CD4-positive, alpha-beta memory T cell (primary cell): Measurements from ENCODE around the gene GPR107. TPM values are rescaled to one million over a fixed set of nuclear protein-coding genes. Genes with fewer than 3 reads are reported as not detected.

Source experiments
- CTCF ChIA-PET: fragments of 350-600 bp; sonication (Branson Sonifier 250); formaldehyde crosslinking; loops from one replicate; lab custom pipeline; 2021; ENCODE audit warnings: inconsistent platforms; ENCODE audit not compliant: partially characterized antibody; lab: Charles Lee
- POLR2A ChIA-PET: fragments of 350-600 bp; sonication (Branson Sonifier 250); formaldehyde crosslinking; loops from one replicate; lab custom pipeline; 2021; ENCODE audit not compliant: partially characterized antibody; lab: Charles Lee
- DNase-seq, 5 donors: peaks; one replicate each; pipeline versions ENCODE4 v3.0.0 to v3.0.0-alpha.2; 2020 to 2022; ENCODE audit warnings: mixed read lengths in 1 of 5
- H3K27ac ChIP-seq: one replicate; pipeline ENCODE4 v1.7.0; 2013; ENCODE audit warnings: low read depth, low read length
- H3K27me3 ChIP-seq: 2 replicates; pipeline ENCODE4 v1.7.0; 2013; ENCODE audit warnings: mild to moderate bottlenecking, low read length, moderate library complexity; ENCODE audit not compliant: insufficient read depth
- H3K36me3 ChIP-seq: 2 replicates; pipeline ENCODE4 v1.7.0; 2013; ENCODE audit warnings: mild to moderate bottlenecking, low read length, moderate library complexity; ENCODE audit not compliant: insufficient read depth
- H3K4me1 ChIP-seq: 2 replicates; pipeline ENCODE4 v1.7.0; 2013; ENCODE audit warnings: mild to moderate bottlenecking, low read length, moderate library complexity; ENCODE audit not compliant: insufficient read depth
- H3K4me3 ChIP-seq, 2 donors: one replicate each; pipeline ENCODE4 v1.7.0; 2013; ENCODE audit warnings: low read length in 2 of 2, mild to moderate bottlenecking in 1 of 2
- H3K9me3 ChIP-seq, 2 donors: one replicate each; pipeline ENCODE4 v1.7.0; 2013; ENCODE audit warnings: low read length in 2 of 2, control low read depth in 1 of 2; ENCODE audit not compliant: control insufficient read depth in 1 of 2
- H3K27ac Mint-ChIP-seq, 7 donors: one replicate each; pipeline ENCODE4 v1.8.0; 2020 to 2021; ENCODE audit warnings: mixed read lengths in 7 of 7, mild to moderate bottlenecking in 6 of 7, inconsistent platforms in 3 of 7, moderate library complexity in 3 of 7
- H3K27me3 Mint-ChIP-seq, 2 donors: one replicate each; pipeline ENCODE4 v1.8.0; 2020 to 2021; ENCODE audit warnings: mixed read lengths in 2 of 2
- H3K36me3 Mint-ChIP-seq, 2 donors: one replicate each; pipeline ENCODE4 v1.8.0; 2020 to 2021; ENCODE audit warnings: mixed read lengths in 2 of 2, inconsistent platforms in 1 of 2, mild to moderate bottlenecking in 1 of 2
- H3K4me1 Mint-ChIP-seq, 4 donors: one replicate each; pipeline ENCODE4 v1.8.0; 2020 to 2021; ENCODE audit warnings: mixed read lengths in 4 of 4, mild to moderate bottlenecking in 1 of 4
- H3K4me3 Mint-ChIP-seq, 8 donors: one replicate each; pipeline ENCODE4 v1.8.0; 2020 to 2021; ENCODE audit warnings: mixed read lengths in 8 of 8, mild to moderate bottlenecking in 7 of 8, moderate library complexity in 6 of 8, inconsistent platforms in 3 of 8
- H3K9me3 Mint-ChIP-seq, 8 donors: one replicate each; pipeline ENCODE4 v1.8.0; 2020 to 2021; ENCODE audit warnings: mixed read lengths in 8 of 8, mild to moderate bottlenecking in 5 of 8, inconsistent platforms in 3 of 8, moderate library complexity in 1 of 8
- intact Hi-C: fragments of 100-400 bp; cut with micrococcal nuclease; formaldehyde crosslinking; loops from one replicate; pipeline ENCODE4 v1.15.1; 2023
- polyA plus RNA-seq, 2 donors: library from polyadenylated mRNA; unstranded; fragments of 300-500 nt; fragmentation: Illumina TruSeq; gene quantifications; one replicate each; pipeline ENCODE4 v1.2.3, GENCODE V29; 2021
- total RNA-seq, 2 experiments: library from RNA; stranded (reverse); gene quantifications; one replicate each; pipeline ENCODE4 v1.2.3, GENCODE V29; 2021

GPR107 gene
- total and polyA plus RNA-seq, 4 experiments from 2014 or later = 2.2 to 24.4 (median 13.6) TPM

- intact Hi-C loops = no loop called here
- CTCF ChIA-PET = interaction anchor here (1.0 kb wide), 1 partner anchor 11 kb away, joined by 3 read pairs; no protein-coding TSS in a partner anchor
- Mint-ChIP-seq H3K4me3 (no peak overlapping the region), H3K4me1 (peaks cover 5 to 13% (median 12%) of the 10 kb centered on the region in 4 donors), H3K27ac (peak overlapping the region in 2 of 7 donors; percentile 13 to 70), H3K36me3 (peaks cover 34 to 52% of the 10 kb centered on the region in 2 donors), H3K27me3 (no peaks in the 10 kb centered on the region), H3K9me3 (no peaks in the 10 kb centered on the region)
- DNase-seq = no peak
- H3K4me1 ChIP-seq = no peaks in the 10 kb centered on the region
- POLR2A ChIA-PET = no interaction called here
- H3K36me3 ChIP-seq = peaks cover 35% of the 10 kb centered on the region
- H3K9me3 ChIP-seq = no peaks in the 10 kb centered on the region
- no peak overlapping the region for H3K27ac ChIP-seq
- H3K4me3 ChIP-seq = no peak overlapping the region
- H3K27me3 ChIP-seq = no peaks in the 10 kb centered on the region
Observed at GRCh38 chr9:130078547-130078946, 24.8 kb downstream of the GPR107 start.

- intact Hi-C loops = no loop called here
Observed at GRCh38 chr9:130084337-130084736, 30.6 kb downstream of the GPR107 start.

GRCh38 chr9:130088051-130088450 is 34.3 kb downstream of the GPR107 start:
- Histone ChIP-seq H3K9me3 (no peaks in the 10 kb centered on the region), H3K27ac (no peak overlapping the region), H3K4me3 (no peak overlapping the region), H3K4me1 (no peaks in the 10 kb centered on the region), H3K27me3 (no peaks in the 10 kb centered on the region), H3K36me3 (peaks cover 13% of the 10 kb centered on the region)
- Mint-ChIP-seq H3K27me3 (no peaks in the 10 kb centered on the region), H3K36me3 (peaks cover 37 to 53% of the 10 kb centered on the region in 2 donors), H3K4me1 (peaks cover 0 to 3% (median 0%) of the 10 kb centered on the region in 4 donors), H3K9me3 (no peaks in the 10 kb centered on the region), H3K27ac (peak overlapping the region in 4 of 7 donors; percentile 12 to 49 (median 32)), H3K4me3 (no peak overlapping the region)
- DNase-seq = no peak
- ChIA-PET POLR2A (no interaction called here), CTCF (interaction anchor here (1.6 kb wide), 1 partner anchor 350 kb away, joined by 4 read pairs; no protein-coding TSS in a partner anchor)
- intact Hi-C loops = no loop called here

More at GRCh38 chr9:130084337-130084736, 30.6 kb downstream of the GPR107 start:
- Mint-ChIP-seq H3K27me3 (no peaks in the 10 kb centered on the region), H3K36me3 (peaks cover 34 to 51% of the 10 kb centered on the region in 2 donors), H3K9me3 (no peaks in the 10 kb centered on the region), H3K4me3 (no peak overlapping the region), H3K4me1 (peaks cover 0 to 4% (median 0%) of the 10 kb centered on the region in 4 donors), H3K27ac (no peak overlapping the region)
- Histone ChIP-seq H3K4me3 (no peak overlapping the region), H3K27ac (no peak overlapping the region), H3K27me3 (no peaks in the 10 kb centered on the region), H3K9me3 (no peaks in the 10 kb centered on the region), H3K36me3 (peaks cover 14% of the 10 kb centered on the region), H3K4me1 (no peaks in the 10 kb centered on the region)
- CTCF ChIA-PET = interaction anchor here (0.7 kb wide), 1 partner anchor 105 kb away, joined by 4 read pairs; no protein-coding TSS in a partner anchor
- POLR2A ChIA-PET = no interaction called here
- DNase-seq = no peak

GRCh38 chr9:130089141-130089540 is 35.4 kb downstream of the GPR107 start:
- no peaks in the 10 kb centered on the region for H3K4me1 ChIP-seq
- no peaks in the 10 kb centered on the region for H3K9me3 ChIP-seq
- ChIA-PET POLR2A (interaction anchor here (0.8 kb wide), 1 partner anchor 200 kb away, joined by 4 read pairs; no protein-coding TSS in a partner anchor), CTCF (interaction anchor here (1.6 kb wide), 1 partner anchor 351 kb away, joined by 4 read pairs; no protein-coding TSS in a partner anchor)
- peaks cover 18% of the 10 kb centered on the region for H3K36me3 ChIP-seq
- Mint-ChIP-seq H3K9me3 (no peaks in the 10 kb centered on the region), H3K27ac (no peak overlapping the region), H3K4me1 (peaks cover 0 to 3% (median 0%) of the 10 kb centered on the region in 4 donors), H3K4me3 (no peak overlapping the region), H3K27me3 (no peaks in the 10 kb centered on the region), H3K36me3 (peaks cover 39 to 50% of the 10 kb centered on the region in 2 donors)
- intact Hi-C loops = no loop called here
- H3K27ac ChIP-seq = no peak overlapping the region
- H3K4me3 ChIP-seq = no peak overlapping the region
- H3K27me3 ChIP-seq = no peaks in the 10 kb centered on the region
- DNase-seq = no peak

- DNase-seq = no peak
- H3K9me3 Mint-ChIP-seq = no peaks in the 10 kb centered on the region
- H3K27me3 Mint-ChIP-seq = no peaks in the 10 kb centered on the region
- ChIA-PET CTCF (interaction anchor here (1.5 kb wide), 1 partner anchor 15 kb away, joined by 4 read pairs; no protein-coding TSS in a partner anchor), POLR2A (no interaction called here)
- Histone ChIP-seq H3K27ac (no peak overlapping the region), H3K4me3 (no peak overlapping the region), H3K36me3 (peaks cover 18% of the 10 kb centered on the region), H3K9me3 (no peaks in the 10 kb centered on the region), H3K4me1 (no peaks in the 10 kb centered on the region), H3K27me3 (no peaks in the 10 kb centered on the region)
- no peak overlapping the region for H3K27ac Mint-ChIP-seq
- peaks cover 45 to 48% of the 10 kb centered on the region in 2 donors for H3K36me3 Mint-ChIP-seq
- intact Hi-C loops = no loop called here
- H3K4me3 Mint-ChIP-seq = no peak overlapping the region
- H3K4me1 Mint-ChIP-seq = peaks cover 0 to 5% (median under 1%) of the 10 kb centered on the region in 4 donors
Observed at GRCh38 chr9:130090915-130091314, 37.2 kb downstream of the GPR107 start.

GRCh38 chr9:130092910-130093309 is 39.2 kb downstream of the GPR107 start:
- no peak for DNase-seq
- Histone ChIP-seq H3K27me3 (no peaks in the 10 kb centered on the region), H3K36me3 (peaks cover 23% of the 10 kb centered on the region), H3K4me1 (no peaks in the 10 kb centered on the region), H3K9me3 (no peaks in the 10 kb centered on the region), H3K4me3 (no peak overlapping the region), H3K27ac (no peak overlapping the region)
- ChIA-PET CTCF (interaction anchor here (0.7 kb wide), 1 partner anchor 107 kb away, joined by 3 read pairs; no protein-coding TSS in a partner anchor), POLR2A (no interaction called here)
- no peaks in the 10 kb centered on the region for H3K27me3 Mint-ChIP-seq
- intact Hi-C loops = no loop called here
- H3K9me3 Mint-ChIP-seq = no peaks in the 10 kb centered on the region
- peaks cover 42 to 44% of the 10 kb centered on the region in 2 donors for H3K36me3 Mint-ChIP-seq
- H3K27ac Mint-ChIP-seq = peak overlapping the region in 1 of 7 donors; percentile 11
- H3K4me1 Mint-ChIP-seq = peaks cover 0 to 5% (median 2%) of the 10 kb centered on the region in 4 donors
- no peak overlapping the region for H3K4me3 Mint-ChIP-seq

GRCh38 chr9:130095872-130096271 is 42.2 kb downstream of the GPR107 start:
- Histone ChIP-seq H3K27ac (no peak overlapping the region), H3K36me3 (peaks cover 26% of the 10 kb centered on the region)

More at GRCh38 chr9:130095872-130096271, 42.2 kb downstream of the GPR107 start:
- intact Hi-C loops = no loop called here
- Mint-ChIP-seq H3K4me3 (no peak overlapping the region), H3K36me3 (peaks cover 37 to 39% of the 10 kb centered on the region in 2 donors), H3K9me3 (no peaks in the 10 kb centered on the region), H3K27ac (peak overlapping the region in 6 of 7 donors; percentile 7 to 86 (median 32)), H3K27me3 (no peaks in the 10 kb centered on the region), H3K4me1 (peaks cover 5 to 14% (median 8%) of the 10 kb centered on the region in 4 donors)
- Histone ChIP-seq H3K27me3 (no peaks in the 10 kb centered on the region), H3K4me1 (no peaks in the 10 kb centered on the region), H3K4me3 (no peak overlapping the region), H3K9me3 (no peaks in the 10 kb centered on the region)
- CTCF ChIA-PET = no interaction called here
- no peak for DNase-seq
- POLR2A ChIA-PET = no interaction called here
